ENCODE measurements around the gene PRKCD.

The PRKCD gene

DNA sequence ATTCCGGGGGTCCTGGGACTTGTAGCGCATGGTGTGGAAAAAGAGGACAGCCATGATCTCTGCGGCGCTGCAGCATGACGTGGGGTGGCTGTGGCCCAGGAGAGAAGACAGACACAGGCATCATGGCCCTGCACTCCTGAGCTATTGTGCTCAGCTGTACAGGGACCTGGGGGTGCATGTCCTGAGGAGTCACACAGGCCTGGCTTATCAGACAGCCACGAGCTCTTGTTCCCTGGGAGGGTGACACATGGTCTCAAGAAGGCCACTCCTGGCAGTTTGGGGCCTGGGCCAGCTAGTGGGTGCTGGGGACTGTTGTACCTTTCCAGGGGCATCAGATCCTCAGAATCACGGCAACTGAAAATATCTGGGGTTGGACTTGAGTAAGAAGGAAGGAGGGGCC is 81.1 kb downstream of the PRKCD start:
- TF ChIP-seq, protein P1, sequence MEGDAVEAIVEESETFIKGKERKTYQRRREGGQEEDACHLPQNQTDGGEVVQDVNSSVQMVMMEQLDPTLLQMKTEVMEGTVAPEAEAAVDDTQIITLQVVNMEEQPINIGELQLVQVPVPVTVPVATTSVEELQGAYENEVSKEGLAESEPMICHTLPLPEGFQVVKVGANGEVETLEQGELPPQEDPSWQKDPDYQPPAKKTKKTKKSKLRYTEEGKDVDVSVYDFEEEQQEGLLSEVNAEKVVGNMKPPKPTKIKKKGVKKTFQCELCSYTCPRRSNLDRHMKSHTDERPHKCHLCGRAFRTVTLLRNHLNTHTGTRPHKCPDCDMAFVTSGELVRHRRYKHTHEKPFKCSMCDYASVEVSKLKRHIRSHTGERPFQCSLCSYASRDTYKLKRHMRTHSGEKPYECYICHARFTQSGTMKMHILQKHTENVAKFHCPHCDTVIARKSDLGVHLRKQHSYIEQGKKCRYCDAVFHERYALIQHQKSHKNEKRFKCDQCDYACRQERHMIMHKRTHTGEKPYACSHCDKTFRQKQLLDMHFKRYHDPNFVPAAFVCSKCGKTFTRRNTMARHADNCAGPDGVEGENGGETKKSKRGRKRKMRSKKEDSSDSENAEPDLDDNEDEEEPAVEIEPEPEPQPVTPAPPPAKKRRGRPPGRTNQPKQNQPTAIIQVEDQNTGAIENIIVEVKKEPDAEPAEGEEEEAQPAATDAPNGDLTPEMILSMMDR (conservative IDR thresholded peaks at IDR 0.05; ENCODE audit: low read length): no peak
- H3K4me3 ChIP-seq (ENCODE audit: low read length): no peak overlapping the region
- DNase-seq (ENCODE audit: low read depth): no peak
